Spleen (tissue), 7 donors: ENCODE results near the gene ITGA2.

Source experiments
- CTCF ChIP-seq, 11 experiments: fragments of 200-600 bp in 7 of 11; fragments of 450-650 bp in 4 of 11; sonication (generic) in 4 of 11; IDR thresholded peaks in 8 of 11; conservative IDR thresholded peaks in 3 of 11; 1 replicate in 7 of 11; 2 replicates in 4 of 11; pipeline versions ENCODE4 v1.4.0 to v1.8.0; 2016 to 2021; ENCODE audit warnings: antibody characterized with exemption in 11 of 11, inconsistent platforms in 4 of 11, mild to moderate bottlenecking in 1 of 11
- POLR2A ChIP-seq, 3 donors: fragments of 450-650 bp; IDR thresholded peaks; one replicate each; pipeline ENCODE4 v1.5.1; 2017; ENCODE audit warnings: antibody characterized with exemption in 3 of 3, mild to moderate bottlenecking in 1 of 3
- POLR2AphosphoS5 ChIP-seq, 3 donors: sonication (generic); formaldehyde crosslinking; IDR thresholded peaks; one replicate each; pipeline ENCODE4 v1.5.1; 2017; ENCODE audit warnings: antibody characterized with exemption in 3 of 3
- donor health status: DM: no; HTN: no; CAD: no; lungs with moderate emphysema.
- donor health status: DM: no; HTN: no; CAD: no.
- donor health status: DM: no; HTN: no; CAD: no.

DNA sequence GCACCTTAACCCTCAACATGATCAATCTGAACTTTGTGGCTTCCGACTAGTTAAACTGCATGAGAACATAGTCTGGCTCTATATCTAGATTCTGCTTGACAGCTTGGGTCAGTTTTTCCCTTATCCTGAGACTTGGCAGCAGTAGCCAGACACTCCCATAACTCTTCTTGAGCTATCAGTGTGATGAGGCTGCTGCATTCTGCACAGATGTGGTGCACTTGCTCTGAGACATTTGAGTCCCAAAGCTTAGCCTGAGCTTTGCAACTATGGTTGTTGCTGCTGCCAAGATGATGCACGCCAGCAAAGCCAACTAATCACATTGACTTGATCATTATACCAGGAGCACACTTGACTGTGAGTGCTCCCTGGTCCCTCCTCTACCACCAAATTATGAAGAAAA, 84.2 kb downstream of the ITGA2 start:
- TF ChIP-seq CTCF (IDR thresholded peaks at IDR 0.05 in 8 of 11, conservative IDR thresholded peaks at IDR 0.05 in 3 of 11) (no peak), POLR2A (IDR thresholded peaks at IDR 0.05) (no peak), POLR2AphosphoS5 (IDR thresholded peaks at IDR 0.05) (no peak)
